Activated CD8-positive, alpha-beta T cell treated with anti-CD3 and anti-CD28 coated beads, Interleukin-2, amount 10 ng/mL, durations not matched to agents 7 days and 5 days (primary cell): ENCODE data around the gene SNX13. TPM values are rescaled to one million over a fixed set of nuclear protein-coding genes. Genes with fewer than 3 reads are reported as not detected.
A peak's percentile ranks its signal among the peaks of the same experiment; 100 is the strongest.

Experiments used
- ATAC-seq: fragments of 150-1000 bp; cut with Tn5 transposase; one replicate; pipeline ENCODE4 v1.10.0; 2021; ENCODE audit warnings: moderate library complexity
- CTCF ChIA-PET: fragments of 350-600 bp; sonication (Branson Sonifier 250); formaldehyde crosslinking; loops from one replicate; lab custom pipeline; 2021; ENCODE audit warnings: antibody characterized with exemption; lab: Charles Lee
- POLR2A ChIA-PET: fragments of 350-600 bp; sonication (Branson Sonifier 250); formaldehyde crosslinking; loops from one replicate; lab custom pipeline; 2021; ENCODE audit warnings: antibody characterized with exemption; lab: Charles Lee
- DNase-seq: peaks from one replicate; pipeline ENCODE4 v3.0.0-alpha.2; 2020
- H3K27ac Mint-ChIP-seq: one replicate; pipeline ENCODE4 v1.8.0; 2021; ENCODE audit warnings: mild to moderate bottlenecking, mixed read lengths
- H3K27me3 Mint-ChIP-seq: one replicate; pipeline ENCODE4 v1.8.0; 2021; ENCODE audit warnings: low read depth, mixed read lengths
- H3K36me3 Mint-ChIP-seq: one replicate; pipeline ENCODE4 v1.8.0; 2021; ENCODE audit warnings: low read depth, mixed read lengths
- H3K4me1 Mint-ChIP-seq: one replicate; pipeline ENCODE4 v1.8.0; 2021; ENCODE audit warnings: low read depth, mixed read lengths
- H3K4me3 Mint-ChIP-seq: one replicate; pipeline ENCODE4 v1.8.0; 2021; ENCODE audit warnings: mild to moderate bottlenecking, mixed read lengths
- H3K9me3 Mint-ChIP-seq: one replicate; pipeline ENCODE4 v1.8.0; 2022; ENCODE audit warnings: mixed read lengths; ENCODE audit not compliant: insufficient read depth
- total RNA-seq, 2 experiments: library from RNA; stranded (reverse); gene quantifications; one replicate each; pipeline ENCODE4 v1.2.3, GENCODE V29; 2021

The SNX13 gene
- total RNA-seq, 2 experiments from 2014 or later: 24.2 to 24.5 TPM

DNA sequence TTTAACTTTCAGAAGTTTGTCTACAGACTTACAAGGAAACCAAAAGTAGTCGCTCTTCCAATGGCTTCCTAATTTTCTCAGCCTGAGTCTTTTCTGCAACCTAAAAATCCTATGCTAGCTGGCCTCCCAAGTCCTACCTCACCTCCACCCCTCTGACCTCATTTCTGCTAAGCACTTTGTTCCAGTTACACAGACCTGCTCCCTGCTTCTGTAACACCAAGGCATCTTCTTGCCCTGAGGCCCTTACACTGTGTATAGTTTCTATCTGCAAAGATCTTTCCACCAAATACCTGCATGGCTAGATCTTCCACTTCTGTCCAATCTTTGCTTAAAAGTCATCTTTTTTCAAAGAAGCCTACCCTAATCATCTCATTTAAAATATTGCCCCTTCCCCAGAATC is 1.9 kb upstream of the SNX13 start:
- Mint-ChIP-seq H3K27ac (no peak overlapping the region), H3K4me1 (peaks cover 39% of the 10 kb centered on the region), H3K9me3 (no peaks in the 10 kb centered on the region), H3K36me3 (peaks cover 11% of the 10 kb centered on the region), H3K4me3 (no peak overlapping the region), H3K27me3 (no peaks in the 10 kb centered on the region)
- DNase-seq (no peak), ATAC-seq (no peak)
- CTCF ChIA-PET: interaction anchor here (1.4 kb wide), 1 partner anchor 172 kb away, joined by 4 read pairs; no protein-coding TSS in a partner anchor
- POLR2A ChIA-PET: interaction anchor here (0.7 kb wide), 1 partner anchor 11 kb away, joined by 3 read pairs; no protein-coding TSS in a partner anchor

DNA sequence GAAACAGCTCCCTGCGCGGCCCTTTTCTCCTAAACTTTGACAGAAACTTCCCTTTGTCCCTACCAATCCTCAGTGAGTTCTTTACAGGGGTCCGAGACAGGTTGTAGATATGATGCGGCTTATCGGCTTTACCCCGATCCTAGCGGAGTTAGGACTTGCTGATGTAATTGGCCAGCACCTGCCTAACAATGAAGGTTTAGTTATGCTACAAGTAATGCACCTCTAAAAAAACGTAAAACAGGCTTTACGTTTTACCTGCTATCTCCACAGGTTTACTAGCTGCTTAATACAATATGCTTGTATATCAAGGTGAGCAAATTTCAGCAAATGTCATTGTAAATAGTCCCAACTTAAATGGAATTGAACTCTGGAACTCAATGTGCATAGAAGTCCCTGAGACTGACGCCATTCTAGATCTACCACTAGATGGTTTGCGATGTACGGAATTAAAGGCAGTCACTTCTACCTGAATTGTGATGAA is 697 bp upstream of the SNX13 start:
- peaks cover 13% of the 10 kb centered on the region for H3K36me3 Mint-ChIP-seq
- H3K9me3 Mint-ChIP-seq: no peaks in the 10 kb centered on the region
- ATAC-seq (no peak), DNase-seq (no peak)
- ChIA-PET CTCF (interaction anchor here (1.1 kb wide), 1 partner anchor 171 kb away, joined by 5 read pairs; no protein-coding TSS in a partner anchor), POLR2A (no interaction called here)
- H3K27me3 Mint-ChIP-seq: no peaks in the 10 kb centered on the region
- H3K4me1 Mint-ChIP-seq: peaks cover 34% of the 10 kb centered on the region
- peak overlapping the region; percentile 93 for H3K4me3 Mint-ChIP-seq
- H3K27ac Mint-ChIP-seq: peak overlapping the region; percentile 97

DNA sequence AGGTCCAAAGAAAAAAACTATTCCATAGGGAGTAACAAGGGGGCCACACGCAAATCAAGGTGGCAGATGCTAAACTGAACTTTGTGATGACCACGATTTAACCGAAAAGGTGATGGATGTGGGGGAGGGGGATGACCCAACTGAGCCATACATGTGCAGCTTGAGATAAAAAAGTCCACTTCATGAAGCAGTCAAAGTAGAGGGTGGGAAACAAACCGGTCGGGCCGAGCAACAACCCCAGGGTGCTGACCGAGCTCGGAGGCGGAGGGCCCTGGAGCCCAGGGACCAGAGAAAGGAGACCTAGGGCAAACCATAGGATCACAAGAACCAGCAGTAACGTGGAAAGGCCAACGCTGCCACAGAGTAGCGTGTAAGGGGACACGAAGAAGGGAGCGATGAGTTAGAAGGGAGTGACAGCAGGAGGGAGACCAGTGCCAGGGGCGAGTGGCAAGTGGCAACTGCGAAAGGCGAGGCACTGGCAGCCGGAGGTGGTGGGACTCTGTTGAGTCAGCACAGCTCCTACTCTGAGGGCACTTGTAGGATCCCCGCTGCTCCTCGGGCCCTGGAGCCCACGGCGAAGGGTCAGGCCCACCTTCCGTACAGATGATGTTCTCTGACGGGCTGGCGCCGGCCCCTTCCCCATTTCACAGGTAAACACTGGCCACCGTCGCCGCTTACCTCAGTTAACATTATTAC is 540 bp downstream of the SNX13 start:
- POLR2A ChIA-PET: interaction anchor here (1.0 kb wide), 1 partner anchor 13 kb away, joined by 3 read pairs; no protein-coding TSS in a partner anchor
- CTCF ChIA-PET: interaction anchor here (0.7 kb wide), 1 partner anchor 170 kb away, joined by 5 read pairs; no protein-coding TSS in a partner anchor
- ATAC-seq: peak; percentile 62
- Mint-ChIP-seq H3K9me3 (no peaks in the 10 kb centered on the region), H3K4me3 (peak overlapping the region; percentile 93), H3K4me1 (peaks cover 38% of the 10 kb centered on the region), H3K27me3 (no peaks in the 10 kb centered on the region), H3K36me3 (peaks cover 16% of the 10 kb centered on the region), H3K27ac (peak overlapping the region; percentile 97)
- peak; percentile 56 for DNase-seq

DNA sequence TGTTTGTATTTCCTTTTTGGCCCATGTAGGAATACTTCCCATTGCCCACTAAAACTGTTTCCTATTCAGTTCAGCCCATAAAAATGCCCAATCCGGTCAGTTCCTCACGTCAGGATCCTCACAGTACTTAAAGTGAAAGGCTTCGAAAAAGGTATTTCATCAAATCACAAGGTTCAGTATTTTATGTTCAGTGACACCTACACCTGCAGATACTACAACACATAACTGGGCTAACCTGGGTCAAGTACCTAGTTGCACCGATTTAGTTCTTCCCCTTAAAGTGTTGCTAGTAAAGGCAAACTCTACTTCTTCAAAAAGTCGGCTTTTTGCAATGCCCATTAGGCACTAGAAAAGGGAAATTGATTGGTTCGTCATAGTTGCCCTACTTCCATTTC is 1.1 kb downstream of the SNX13 start:
- Mint-ChIP-seq H3K27ac (peak overlapping the region; percentile 97), H3K27me3 (no peaks in the 10 kb centered on the region), H3K36me3 (peaks cover 16% of the 10 kb centered on the region), H3K4me1 (peaks cover 44% of the 10 kb centered on the region), H3K9me3 (no peaks in the 10 kb centered on the region), H3K4me3 (peak overlapping the region; percentile 93)
- ATAC-seq: no peak
- CTCF ChIA-PET: interaction anchor here (0.7 kb wide), 1 partner anchor 169 kb away, joined by 5 read pairs; no protein-coding TSS in a partner anchor
- DNase-seq: no peak
- POLR2A ChIA-PET: interaction anchor here (0.6 to 1.0 kb wide), 2 partner anchors 13 to 74 kb away, joined by 3 to 4 read pairs; no protein-coding TSS in a partner anchor

DNA sequence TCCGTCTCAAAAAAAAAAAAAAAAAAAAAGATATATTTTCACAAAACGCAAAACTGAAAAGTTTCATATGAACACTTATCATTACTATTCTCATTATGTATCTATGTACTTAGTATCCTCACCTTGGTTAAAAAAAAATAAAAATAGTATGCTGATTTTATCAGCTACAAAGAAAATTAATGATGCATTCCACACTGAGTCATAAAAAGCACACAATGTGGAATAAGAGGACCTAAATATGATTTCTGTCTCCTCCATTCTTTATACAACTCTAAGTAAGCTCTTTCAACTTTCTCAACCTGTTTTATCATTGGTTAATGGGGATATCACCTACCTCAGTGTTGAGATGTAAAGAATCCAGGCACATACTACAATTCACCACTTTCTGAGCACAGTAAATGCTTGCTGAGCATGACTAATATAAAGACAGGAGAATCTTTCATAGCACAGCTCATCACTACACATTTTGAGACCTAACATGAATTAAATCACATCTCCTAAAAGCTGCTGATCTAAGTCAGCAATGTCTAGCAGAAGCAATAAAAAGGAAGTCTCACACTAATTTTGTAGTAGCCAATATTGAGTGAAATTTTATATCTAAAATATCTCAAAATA is 2.7 kb downstream of the SNX13 start:
- Mint-ChIP-seq H3K9me3 (no peaks in the 10 kb centered on the region), H3K4me3 (no peak overlapping the region), H3K36me3 (peaks cover 16% of the 10 kb centered on the region), H3K27ac (no peak overlapping the region), H3K4me1 (peaks cover 57% of the 10 kb centered on the region), H3K27me3 (no peaks in the 10 kb centered on the region)
- DNase-seq: no peak
- CTCF ChIA-PET: interaction anchor here (1.1 to 1.5 kb wide), 4 partner anchors 9 to 167 kb away, joined by 3 to 4 read pairs (median 3); no protein-coding TSS in a partner anchor
- POLR2A ChIA-PET: no interaction called here
- no peak for ATAC-seq

DNA sequence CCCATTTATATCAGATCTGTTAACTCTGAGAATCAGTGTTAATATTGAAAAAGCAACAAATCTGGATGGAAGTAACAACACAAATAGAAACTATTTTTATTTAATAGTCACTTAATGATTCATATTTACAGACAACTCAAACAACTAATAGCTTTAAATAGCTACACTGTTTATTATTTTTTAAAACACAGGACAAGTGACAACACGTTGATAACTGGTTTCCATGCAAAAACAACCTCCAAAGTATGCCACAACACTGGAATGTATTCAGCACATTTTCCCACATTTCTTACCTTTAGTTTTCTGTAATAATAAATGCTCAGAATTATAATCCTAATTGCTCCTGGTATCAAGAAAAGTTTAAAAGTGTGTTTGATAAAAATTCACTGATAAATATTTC is 4.0 kb downstream of the SNX13 start:
- Mint-ChIP-seq H3K4me3 (no peak overlapping the region), H3K9me3 (no peaks in the 10 kb centered on the region), H3K4me1 (peaks cover 53% of the 10 kb centered on the region), H3K27me3 (no peaks in the 10 kb centered on the region), H3K36me3 (peaks cover 14% of the 10 kb centered on the region), H3K27ac (no peak overlapping the region)
- POLR2A ChIA-PET: no interaction called here
- ATAC-seq: no peak
- CTCF ChIA-PET: no interaction called here
- DNase-seq: no peak

DNA sequence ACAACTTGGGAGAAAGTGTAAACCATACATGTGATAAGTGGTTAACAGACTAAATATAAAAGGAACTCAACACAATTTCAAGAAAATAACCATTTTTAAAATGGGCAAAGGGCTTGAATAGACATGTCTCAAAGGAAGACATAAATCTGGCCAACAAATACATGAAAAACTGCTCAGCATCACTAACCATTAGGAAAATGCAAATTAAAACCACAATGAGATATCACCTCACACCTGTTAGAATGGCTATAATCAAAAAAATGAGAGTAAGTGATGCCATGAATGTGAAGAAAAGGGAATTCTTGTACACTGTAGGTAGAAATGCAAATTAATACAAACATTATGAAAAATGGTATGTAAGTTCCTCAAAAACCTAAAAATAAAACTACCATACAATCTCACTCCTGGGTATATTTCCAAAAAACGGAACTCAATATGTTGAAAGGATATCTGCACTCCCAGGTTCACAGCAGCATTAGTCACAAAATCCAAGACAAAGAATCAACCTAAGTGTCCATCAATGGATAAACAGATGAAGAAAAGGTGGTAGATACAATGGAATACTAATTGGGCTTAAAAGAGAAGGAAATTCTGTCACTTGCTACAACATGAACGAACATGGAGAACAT is 5.6 kb downstream of the SNX13 start:
- peaks cover 61% of the 10 kb centered on the region for H3K4me1 Mint-ChIP-seq
- DNase-seq: no peak
- ATAC-seq: no peak
- CTCF ChIA-PET: interaction anchor here (0.9 kb wide), 1 partner anchor 25 kb away, joined by 3 read pairs; no protein-coding TSS in a partner anchor
- no peak overlapping the region for H3K27ac Mint-ChIP-seq
- H3K36me3 Mint-ChIP-seq: peaks cover 11% of the 10 kb centered on the region
- H3K27me3 Mint-ChIP-seq: no peaks in the 10 kb centered on the region
- POLR2A ChIA-PET: no interaction called here
- no peaks in the 10 kb centered on the region for H3K9me3 Mint-ChIP-seq
- H3K4me3 Mint-ChIP-seq: no peak overlapping the region

DNA sequence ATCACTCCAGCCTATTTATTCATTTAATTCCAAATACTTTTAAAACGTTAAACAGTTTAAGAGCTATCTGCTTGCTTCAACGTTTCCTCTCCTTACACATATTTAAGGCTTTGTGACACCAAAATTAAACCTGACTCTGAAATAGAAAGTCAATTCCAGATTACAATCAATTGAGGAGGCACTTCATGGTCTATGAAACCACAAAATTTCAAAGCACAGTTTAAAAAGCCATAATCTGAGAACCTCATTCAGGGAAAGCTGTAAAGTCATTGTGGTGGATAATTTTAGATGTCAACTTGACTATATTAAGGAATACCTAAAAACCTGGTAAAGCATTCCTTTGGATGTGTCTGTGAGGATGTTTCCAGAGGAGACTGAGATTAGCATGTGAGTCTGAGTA is 6.2 kb downstream of the SNX13 start:
- Mint-ChIP-seq H3K36me3 (peaks cover 11% of the 10 kb centered on the region), H3K9me3 (no peaks in the 10 kb centered on the region), H3K4me3 (peak overlapping the region; percentile 19), H3K27me3 (no peaks in the 10 kb centered on the region), H3K27ac (no peak overlapping the region), H3K4me1 (peaks cover 61% of the 10 kb centered on the region)
- POLR2A ChIA-PET: interaction anchor here (0.6 kb wide), 1 partner anchor 478 kb away, joined by 4 read pairs; no protein-coding TSS in a partner anchor
- CTCF ChIA-PET: interaction anchor here (0.9 kb wide), 1 partner anchor 26 kb away, joined by 3 read pairs; no protein-coding TSS in a partner anchor
- ATAC-seq (peak; percentile 61), DNase-seq (no peak)

DNA sequence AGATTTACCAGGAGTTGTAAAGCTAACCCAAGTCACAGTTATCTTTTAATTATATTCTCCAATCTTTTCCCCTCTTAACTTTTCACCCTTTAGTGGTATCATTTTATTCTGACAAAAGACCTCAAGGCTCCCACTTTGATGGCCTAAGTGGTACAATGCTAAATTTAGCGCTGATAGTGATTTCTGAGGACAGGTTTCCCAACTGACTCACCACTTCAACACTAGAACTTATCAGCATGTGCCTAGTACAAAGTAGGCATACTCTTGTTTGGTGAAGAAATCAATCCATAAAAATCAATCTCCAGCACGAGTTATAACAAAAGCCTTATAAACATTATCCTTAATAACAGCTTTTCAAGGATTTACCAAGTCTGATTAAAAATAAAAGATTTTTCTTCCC is 7.5 kb downstream of the SNX13 start:
- no peaks in the 10 kb centered on the region for H3K27me3 Mint-ChIP-seq
- peaks cover 50% of the 10 kb centered on the region for H3K4me1 Mint-ChIP-seq

DNA sequence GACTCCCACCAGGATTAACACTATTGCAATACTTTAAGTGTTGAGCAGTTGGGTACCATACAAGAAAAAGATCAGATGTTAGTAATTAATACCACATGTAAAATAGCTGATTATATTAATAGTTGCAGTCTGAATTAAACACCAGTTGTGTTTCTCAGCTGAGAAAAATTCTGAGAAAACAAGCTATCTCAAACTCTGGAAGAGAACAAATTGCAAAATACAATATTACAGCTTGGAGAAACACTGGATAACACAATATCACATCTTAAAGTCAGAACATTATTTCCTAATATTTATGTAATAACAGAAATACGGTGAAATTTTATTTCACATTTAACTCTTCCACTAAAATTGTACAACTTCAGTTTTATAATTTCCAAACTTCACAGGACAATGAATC is 9.2 kb downstream of the SNX13 start:
- POLR2A ChIA-PET: no interaction called here

More for the DNA sequence above, 7.5 kb downstream of the SNX13 start:
- no peaks in the 10 kb centered on the region for H3K9me3 Mint-ChIP-seq
- ChIA-PET CTCF (no interaction called here), POLR2A (no interaction called here)
- no peak overlapping the region for H3K27ac Mint-ChIP-seq
- DNase-seq: no peak
- no peak for ATAC-seq
- no peak overlapping the region for H3K4me3 Mint-ChIP-seq
- H3K36me3 Mint-ChIP-seq: peaks cover 11% of the 10 kb centered on the region

DNA sequence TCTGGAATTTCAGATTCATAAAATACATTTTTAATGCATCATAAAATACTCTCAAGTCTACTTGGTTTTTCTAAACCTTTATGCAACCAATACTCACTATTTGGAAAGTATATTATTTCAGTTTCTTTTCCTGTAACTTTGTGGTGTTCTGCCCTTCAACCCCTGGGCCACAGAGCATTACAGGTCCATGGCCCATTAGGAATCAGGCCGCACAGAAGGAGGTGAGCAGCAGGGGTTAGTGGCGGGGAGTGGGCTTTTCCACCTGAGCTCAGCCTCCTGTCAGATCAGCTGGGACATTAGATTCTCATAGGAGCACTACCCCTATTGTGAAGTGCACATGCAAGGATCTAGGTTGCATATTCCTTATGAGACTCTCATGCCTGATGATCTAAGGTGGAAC is 9.7 kb downstream of the SNX13 start:
- no peaks in the 10 kb centered on the region for H3K27me3 Mint-ChIP-seq
- ATAC-seq (no peak), DNase-seq (no peak)
- ChIA-PET POLR2A (no interaction called here), CTCF (no interaction called here)
- peaks cover 49% of the 10 kb centered on the region for H3K4me1 Mint-ChIP-seq
- peaks cover 6% of the 10 kb centered on the region for H3K36me3 Mint-ChIP-seq
- no peak overlapping the region for H3K27ac Mint-ChIP-seq
- no peaks in the 10 kb centered on the region for H3K9me3 Mint-ChIP-seq
- no peak overlapping the region for H3K4me3 Mint-ChIP-seq

More for the DNA sequence above, 9.2 kb downstream of the SNX13 start:
- ATAC-seq (no peak), DNase-seq (no peak)
- Mint-ChIP-seq H3K4me1 (peaks cover 49% of the 10 kb centered on the region), H3K9me3 (no peaks in the 10 kb centered on the region), H3K27me3 (no peaks in the 10 kb centered on the region), H3K27ac (no peak overlapping the region), H3K36me3 (peaks cover 6% of the 10 kb centered on the region), H3K4me3 (no peak overlapping the region)
- CTCF ChIA-PET: no interaction called here
